K562 (cell line): Measurements from ENCODE around the gene HLA-DMB. TPM values are rescaled to one million over a fixed set of nuclear protein-coding genes. Genes with fewer than 3 reads are reported as not detected.

Source experiments
- ATAC-seq: fragments of 200-7000 bp; cut with Tn5 transposase; 3 replicates; pipeline ENCODE4 v1.9.1; 2020; ENCODE audit warnings: moderate library complexity
- BruUV-seq: library from RNA; stranded (reverse); fragments of 400-500 nt; replicated peaks from 2 replicates; lab custom pipeline; 2021; lab: Mats Ljungman, UMichigan
- CTCF ChIA-PET: fragments of 300-600 bp; formaldehyde crosslinking; extraction: SDS; loops from one replicate; lab custom pipeline; 2021; ENCODE audit warnings: low intra/inter-chr PET ratio; lab: Yijun Ruan, JAX
- POLR2A ChIA-PET: fragments of 300-600, 350-650 bp; sonication (Branson Sonifier 250); formaldehyde crosslinking; extraction: SDS; loops from one replicate; lab custom pipeline; 2021; ENCODE audit warnings: antibody characterized with exemption, inconsistent platforms; lab: Yijun Ruan, JAX
- DNase-seq, 4 experiments: peaks; one replicate each; pipeline versions ENCODE4 v3.0.0 to v3.0.0-alpha.2; 2011 to 2018; ENCODE audit warnings: low spot score in 3 of 4, mixed read lengths in 3 of 4; ENCODE audit errors: extremely low read depth in 1 of 4
- FAIRE-seq: peaks from 2 replicates; lab custom pipeline; 2011; peaks lifted over from hg19 to GRCh38; lab: Jason Lieb, UNC
- H2AFZ ChIP-seq: 2 replicates; pipeline ENCODE4 v1.6.0; 2011; ENCODE audit warnings: low read depth, low read length, control low read depth, inconsistent platforms
- H3K27ac ChIP-seq: fragments of 200-600 bp; 3 replicates; pipeline ENCODE4 v1.8.0; 2011; ENCODE audit warnings: low read depth, mild to moderate bottlenecking, control low read depth, inconsistent platforms, low read length, moderate library complexity, mixed read lengths; ENCODE audit errors: extremely low read depth
- H3K27me3 ChIP-seq, 2 experiments: fragments of 300-600 bp in 1 of 2; 2 replicates in 1 of 2; 3 replicates in 1 of 2; pipeline versions ENCODE4 v1.6.0 to v1.8.0; 2011; ENCODE audit warnings: inconsistent platforms in 2 of 2, low read length in 2 of 2, mild to moderate bottlenecking in 1 of 2, mixed read lengths in 1 of 2, moderate library complexity in 1 of 2; ENCODE audit not compliant: control insufficient read depth in 2 of 2, insufficient read depth in 2 of 2
- H3K36me3 ChIP-seq: fragments of 300-600 bp; 3 replicates; pipeline ENCODE4 v1.8.0; 2011; ENCODE audit warnings: mild to moderate bottlenecking, low read length, inconsistent platforms; ENCODE audit not compliant: control insufficient read depth, insufficient read depth
- H3K4me1 ChIP-seq, 2 experiments: fragments of 200-600 bp in 1 of 2; replicated peaks in 1 of 2; 2 replicates in 1 of 2; 3 replicates in 1 of 2; pipeline versions ENCODE4 v1.5.1 to v1.8.0; 2011; ENCODE audit warnings: inconsistent platforms in 2 of 2, low read length in 2 of 2, mild to moderate bottlenecking in 1 of 2, mixed read lengths in 1 of 2, moderate library complexity in 1 of 2; ENCODE audit not compliant: control insufficient read depth in 2 of 2, insufficient read depth in 2 of 2
- H3K4me2 ChIP-seq: 2 replicates; pipeline ENCODE4 v1.6.1; 2011; ENCODE audit warnings: low read length, control low read depth, inconsistent platforms, mixed read lengths; ENCODE audit not compliant: insufficient read depth
- H3K4me3 ChIP-seq: fragments of 200-600 bp; sonication (generic), shearing (Covaris generic); 2 replicates; pipeline ENCODE4 v1.5.1; 2016; ENCODE audit warnings: control low read depth, inconsistent platforms
- H3K79me2 ChIP-seq: fragments of 200-600 bp; 3 replicates; pipeline ENCODE4 v1.8.0; 2011; ENCODE audit warnings: low read length, inconsistent platforms; ENCODE audit not compliant: control insufficient read depth, insufficient read depth
- H3K9ac ChIP-seq, 2 experiments: 2 replicates each; pipeline versions ENCODE4 v1.6.0 to v1.6.1; 2011; ENCODE audit warnings: low read depth in 2 of 2, low read length in 2 of 2, control low read depth in 1 of 2, inconsistent platforms in 1 of 2, mild to moderate bottlenecking in 1 of 2, mixed read lengths in 1 of 2; ENCODE audit not compliant: insufficient read depth in 1 of 2
- H3K9me1 ChIP-seq: one replicate; pipeline ENCODE4 v1.6.0; 2011; ENCODE audit warnings: inconsistent platforms, mild to moderate bottlenecking, low read length, moderate library complexity; ENCODE audit not compliant: control insufficient read depth, insufficient read depth
- H3K9me3 ChIP-seq: replicated peaks from 2 replicates; pipeline ENCODE4 v1.5.1; 2011; ENCODE audit warnings: low read depth, low read length, inconsistent platforms; ENCODE audit not compliant: control insufficient read depth, insufficient read depth
- H4K20me1 ChIP-seq: replicated peaks from 2 replicates; pipeline ENCODE4 v1.6.1; 2011; ENCODE audit warnings: low read length, inconsistent platforms, mixed read lengths; ENCODE audit not compliant: control insufficient read depth, insufficient read depth
- CCNT2 ChIP-seq: IDR thresholded peaks from 2 replicates; pipeline ENCODE4 v1.6.1; 2011; ENCODE audit warnings: borderline replicate concordance, low read depth, mild to moderate bottlenecking, moderate library complexity, mixed read lengths, low read length; ENCODE audit not compliant: insufficient read length; ENCODE audit errors: extremely low read depth
- FOXK1 ChIP-seq: sonication (generic); formaldehyde crosslinking; IDR thresholded peaks from 2 replicates; pipeline ENCODE4 v1.8.0; 2022; ENCODE audit warnings: missing genetic modification reagents, mild to moderate bottlenecking, borderline replicate concordance
- MCM5 ChIP-seq: fragments of 450-650 bp; IDR thresholded peaks from 2 replicates; pipeline ENCODE4 v1.6.1; 2016; ENCODE audit warnings: low read depth
- RAD51 ChIP-seq: fragments of 450-650 bp; IDR thresholded peaks from 2 replicates; pipeline ENCODE4 v1.7.1; 2016; ENCODE audit warnings: low read depth, mild to moderate bottlenecking, borderline replicate concordance
- SAP30 ChIP-seq: fragments of 200-600 bp; sonication (generic); IDR thresholded peaks from 2 replicates; pipeline ENCODE4 v1.6.1; 2012; ENCODE audit warnings: borderline replicate concordance, low read depth, mild to moderate bottlenecking, moderate library complexity, low read length, control low read depth, inconsistent platforms; ENCODE audit not compliant: insufficient read depth, poor library complexity, severe bottlenecking
- SMAD2 ChIP-seq: fragments of 150-350 bp; IDR thresholded peaks from 2 replicates; pipeline ENCODE4 v1.6.1; 2014; ENCODE audit warnings: low read depth, mild to moderate bottlenecking, low read length
- ZC3H4 ChIP-seq: sonication (generic); formaldehyde crosslinking; IDR thresholded peaks from 2 replicates; pipeline ENCODE4 v1.9.0; 2021; ENCODE audit warnings: missing genetic modification reagents, borderline replicate concordance
- ZFP36 ChIP-seq: fragments of 150-350 bp; IDR thresholded peaks from 2 replicates; pipeline ENCODE4 v1.6.1; 2018; ENCODE audit warnings: low read length, low read depth; ENCODE audit not compliant: partially characterized antibody
- ZNF133 ChIP-seq: fragments of 250-450 bp; sonication (Bioruptor Pico); IDR thresholded peaks from 2 replicates; pipeline ENCODE4 v1.4.0; 2020; ENCODE audit warnings: mild to moderate bottlenecking
- ZNF316 ChIP-seq: fragments of 450-650 bp; IDR thresholded peaks from 2 replicates; pipeline ENCODE4 v1.6.1; 2016
- ZNF408 ChIP-seq: fragments of 250-450 bp; sonication (Bioruptor Pico); IDR thresholded peaks from 2 replicates; pipeline ENCODE4 v1.4.0; 2020; ENCODE audit warnings: low read depth, mild to moderate bottlenecking, moderate library complexity
- ZNF584 ChIP-seq: fragments of 200-800 bp; sonication (Bioruptor generic); IDR thresholded peaks from 2 replicates; pipeline ENCODE4 v1.6.1; 2016; ENCODE audit warnings: low read depth, mild to moderate bottlenecking, missing genetic modification characterization, missing compliant biosample characterization
- ZNF699 ChIP-seq: fragments of 250-450 bp; sonication (Bioruptor Pico); IDR thresholded peaks from 2 replicates; pipeline ENCODE4 v1.8.0; 2021; ENCODE audit warnings: mild to moderate bottlenecking, moderate library complexity; ENCODE audit not compliant: insufficient replicate concordance
- WGBS: fragments of 100-300 bp; shearing (Covaris generic); methylation state at CpG from one replicate; pipeline ENCODE4 v1.1.6; 2016; ENCODE audit warnings: low coverage, mixed read lengths; ENCODE audit not compliant: insufficient coverage; ENCODE audit errors: missing lambda C conversion rate; 5-methylcytosine and 5-hydroxymethylcytosine counted together
- in situ Hi-C: fragments of 300-500 bp; cut with MboI; formaldehyde crosslinking; loops from 4 replicates; pipeline ENCODE4 v1.15.0; 2018; ENCODE audit warnings: inconsistent platforms, mixed read lengths
- intact Hi-C: fragments of 100-400 bp; cut with micrococcal nuclease; formaldehyde crosslinking; loops from 2 replicates; pipeline ENCODE4 v1.14.2; 2022
- polyA plus RNA-seq, 8 experiments: library from polyadenylated mRNA; depleted of rRNA in 4 of 8; stranded (reverse) in 5 of 8; unstranded in 3 of 8; fragments of >200 nt; fragmentation: Nextera tagmentation in 2 of 8; fragmentation: Illumina TruSeq in 1 of 8; extraction: Ambion mirVana in 2 of 8; extraction: Trizol in 1 of 8; gene quantifications; 2 replicates each; pipeline versions ENCODE4 v1.2.1 to v1.2.3, GENCODE V29; 2011 to 2014; ENCODE audit warnings: inconsistent platforms in 1 of 8, missing spikeins in 1 of 8
- total RNA-seq, 7 experiments: library from RNA; depleted of rRNA in 6 of 7; stranded (reverse); fragments of >200 nt in 6 of 7; fragmentation: Illumina TruSeq in 2 of 7; extraction: Trizol in 2 of 7; gene quantifications; 2 replicates each; pipeline versions ENCODE4 v1.2.1 to v1.2.3, GENCODE V29; 2011 to 2021; ENCODE audit warnings: low replicate concordance in 1 of 7
- TF ChIP-seq, protein P1 (sequence below): IDR thresholded peaks from 3 replicates; pipeline ENCODE4 v1.6.1; 2011; ENCODE audit warnings: borderline replicate concordance, mild to moderate bottlenecking; ENCODE audit not compliant: insufficient read length, insufficient read depth
- TF ChIP-seq, protein P2 (sequence below): fragments of 450-650 bp; formaldehyde crosslinking; IDR thresholded peaks from 2 replicates; pipeline ENCODE4 v1.4.0; 2020; ENCODE audit warnings: mild to moderate bottlenecking, moderate library complexity
- TF ChIP-seq, protein P3 (sequence below): fragments of 450-650 bp; formaldehyde crosslinking; conservative IDR thresholded peaks from 2 replicates; pipeline ENCODE4 v1.4.0; 2022; ENCODE audit warnings: mild to moderate bottlenecking, missing genetic modification characterization

HLA-DMB gene
- total and polyA plus RNA-seq, 9 of the 15 experiments (the other 6 are each of a cell fraction or from before 2014, with no cell fraction given), result 0.38 TPM; not detected in 8

DNA sequence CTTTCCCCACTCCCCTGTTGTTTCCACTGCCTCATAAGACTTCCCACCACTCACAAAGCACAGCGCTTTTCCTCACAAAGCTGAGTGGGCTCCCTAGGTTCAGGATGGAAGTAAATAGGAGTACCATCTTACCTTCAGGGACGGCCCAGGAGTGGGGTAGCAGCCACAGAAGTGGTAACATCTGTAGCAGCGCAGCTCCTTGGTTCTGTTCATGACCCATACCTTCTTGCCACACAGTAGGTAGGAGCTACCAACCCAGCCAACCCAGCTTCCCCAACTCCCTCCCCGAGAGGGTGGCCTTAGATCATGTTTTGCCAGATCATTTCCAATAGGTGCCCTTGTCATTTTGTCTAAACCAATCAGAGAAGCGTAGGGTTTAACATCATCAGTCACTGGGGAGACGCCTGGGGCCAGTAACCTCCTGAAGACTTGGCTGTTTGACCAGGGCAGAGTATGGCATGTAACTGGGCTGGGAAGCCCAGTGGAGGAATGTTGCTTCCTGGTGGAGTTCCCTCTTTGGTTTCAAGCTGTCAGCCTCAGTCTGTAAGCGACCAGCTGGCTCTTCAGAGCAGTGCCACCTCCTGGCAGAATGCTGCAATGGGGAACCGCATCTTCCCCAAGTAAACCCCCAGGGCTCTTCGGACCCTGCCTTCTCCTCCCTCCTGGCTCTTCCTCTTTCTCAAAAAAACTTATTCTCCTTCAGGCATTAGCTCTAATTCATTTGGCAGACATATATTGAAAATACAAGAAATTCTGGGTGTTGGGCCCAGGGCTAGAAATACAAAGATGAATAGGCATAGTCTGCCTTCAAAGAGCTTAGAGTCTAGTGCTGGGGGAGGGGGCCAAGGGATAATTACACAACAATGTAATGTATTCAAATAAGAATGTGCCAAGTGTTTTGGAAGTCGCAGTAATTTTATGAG lies 12.2 kb upstream of the HLA-DMB start, which contains the start of gene HLA-DMA:
Gene HLA-DMA (minus strand): TSS at position 281 of the 923 bp plus-strand sequence. CDS start 61 bp downstream, at position 220.
- 28% methylated on average over 10 of the region's 10 CpGs for WGBS
- Histone ChIP-seq H3K4me2 (no peak within 1 kb of the TSS), H3K9me3 (no peaks in the 10 kb centered on the region), H3K9me1 (no peaks in the 10 kb centered on the region), H3K27me3 (peaks cover 2 to 27% of the 10 kb centered on the region in 2 experiments; a peak in 3 of 5 replicates), H3K27ac (no peak within 1 kb of the TSS), H4K20me1 (no peaks in the 10 kb centered on the region), H3K4me3 (no peak within 1 kb of the TSS), H3K79me2 (no peaks in the 10 kb centered on the region), H3K4me1 (no peaks in the 10 kb centered on the region; a peak in 1 of 5 replicates), H3K36me3 (no peaks in the 10 kb centered on the region), H2AFZ (peak within 1 kb of the TSS; percentile 20; the same call in 1 of the 2 replicates), H3K9ac (no peak within 1 kb of the TSS)
- no TSS peak for BruUV-seq
- POLR2A ChIA-PET, result interaction anchor here (0.6 to 13.5 kb wide), 14 partner anchors 10 to 1105 kb away, joined by 3 to 309 read pairs (median 4); partner anchors contain the start of genes BRD2 and HLA-DMB
- in situ Hi-C loops (loop anchor here (25.0 kb wide), 1 partner anchor 1416 kb away; the partner anchor contains the start of genes ATP6V1G2, DDX39B, MCCD1 and NFKBIL1), intact Hi-C loops (no loop called here)
- DNase-seq (peak; percentile 55 to 71 (median 64)), ATAC-seq (peak; percentile 91), FAIRE-seq (no peak)
- CTCF ChIA-PET, result interaction anchor here (1.0 kb wide), 1 partner anchor 32 kb away, joined by 3 read pairs; no protein-coding TSS in a partner anchor
- TF ChIP-seq CCNT2 (no peak), RAD51 (no peak), ZNF408 (CRISPR knock-in tag) (no peak), ZNF699 (CRISPR knock-in tag) (no peak), MCM5 (no peak), FOXK1 (CRISPR knock-in tag) (no peak), SMAD2 (no peak), ZC3H4 (CRISPR knock-in tag) (no peak), ZFP36 (no peak), ZNF133 (CRISPR knock-in tag) (no peak), ZNF316 (peak; percentile 57), SAP30 (no peak), ZNF584 (CRISPR knock-in tag) (no peak)
- TF ChIP-seq, protein P1, sequence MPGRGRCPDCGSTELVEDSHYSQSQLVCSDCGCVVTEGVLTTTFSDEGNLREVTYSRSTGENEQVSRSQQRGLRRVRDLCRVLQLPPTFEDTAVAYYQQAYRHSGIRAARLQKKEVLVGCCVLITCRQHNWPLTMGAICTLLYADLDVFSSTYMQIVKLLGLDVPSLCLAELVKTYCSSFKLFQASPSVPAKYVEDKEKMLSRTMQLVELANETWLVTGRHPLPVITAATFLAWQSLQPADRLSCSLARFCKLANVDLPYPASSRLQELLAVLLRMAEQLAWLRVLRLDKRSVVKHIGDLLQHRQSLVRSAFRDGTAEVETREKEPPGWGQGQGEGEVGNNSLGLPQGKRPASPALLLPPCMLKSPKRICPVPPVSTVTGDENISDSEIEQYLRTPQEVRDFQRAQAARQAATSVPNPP, result no peak
- TF ChIP-seq, protein P2, sequence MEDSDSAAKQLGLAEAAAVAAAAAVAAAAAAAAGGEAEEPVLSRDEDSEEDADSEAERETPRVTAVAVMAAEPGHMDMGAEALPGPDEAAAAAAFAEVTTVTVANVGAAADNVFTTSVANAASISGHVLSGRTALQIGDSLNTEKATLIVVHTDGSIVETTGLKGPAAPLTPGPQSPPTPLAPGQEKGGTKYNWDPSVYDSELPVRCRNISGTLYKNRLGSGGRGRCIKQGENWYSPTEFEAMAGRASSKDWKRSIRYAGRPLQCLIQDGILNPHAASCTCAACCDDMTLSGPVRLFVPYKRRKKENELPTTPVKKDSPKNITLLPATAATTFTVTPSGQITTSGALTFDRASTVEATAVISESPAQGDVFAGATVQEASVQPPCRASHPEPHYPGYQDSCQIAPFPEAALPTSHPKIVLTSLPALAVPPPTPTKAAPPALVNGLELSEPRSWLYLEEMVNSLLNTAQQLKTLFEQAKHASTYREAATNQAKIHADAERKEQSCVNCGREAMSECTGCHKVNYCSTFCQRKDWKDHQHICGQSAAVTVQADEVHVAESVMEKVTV (CRISPR knock-in tag), result 0 out of 2 replicates have a peak, but pooled peaks have one; percentile 21
- TF ChIP-seq, protein P3, sequence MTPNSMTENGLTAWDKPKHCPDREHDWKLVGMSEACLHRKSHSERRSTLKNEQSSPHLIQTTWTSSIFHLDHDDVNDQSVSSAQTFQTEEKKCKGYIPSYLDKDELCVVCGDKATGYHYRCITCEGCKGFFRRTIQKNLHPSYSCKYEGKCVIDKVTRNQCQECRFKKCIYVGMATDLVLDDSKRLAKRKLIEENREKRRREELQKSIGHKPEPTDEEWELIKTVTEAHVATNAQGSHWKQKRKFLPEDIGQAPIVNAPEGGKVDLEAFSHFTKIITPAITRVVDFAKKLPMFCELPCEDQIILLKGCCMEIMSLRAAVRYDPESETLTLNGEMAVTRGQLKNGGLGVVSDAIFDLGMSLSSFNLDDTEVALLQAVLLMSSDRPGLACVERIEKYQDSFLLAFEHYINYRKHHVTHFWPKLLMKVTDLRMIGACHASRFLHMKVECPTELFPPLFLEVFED (CRISPR knock-in tag), result no peak
